ENCODE results near the gene CST8.

- TF ChIP-seq SUZ12 (IDR thresholded peaks at IDR 0.05; ENCODE audit: extremely low read depth, insufficient read depth, insufficient read length) (no peak), ZNF274 (IDR thresholded peaks at IDR 0.05; ENCODE audit: low read depth, low read length) (no peak)
Measured at GRCh38 chr20:23488996-23489395, 1.9 kb upstream of the CST8 start.
